GM12878 (cell line): ENCODE measurements around the gene ATP6V0A1. TPM values are rescaled to one million over a fixed set of nuclear protein-coding genes. Genes with fewer than 3 reads are reported as not detected.
A peak's percentile ranks its signal among the peaks of the same experiment; 100 is the strongest.

Experiments
- ATAC-seq: fragments of 200-7000 bp; cut with Tn5 transposase; 3 replicates; pipeline ENCODE4 v1.9.1; 2020; ENCODE audit warnings: mild to moderate bottlenecking, moderate library complexity
- BruUV-seq: library from RNA; stranded (reverse); fragments of 400-500 nt; replicated peaks from 2 replicates; lab custom pipeline; 2021; lab: Mats Ljungman, UMichigan
- CTCF ChIA-PET: fragments of 300-600 bp; sonication (Branson Sonifier 250); formaldehyde crosslinking; extraction: SDS; loops from one replicate; lab custom pipeline; 2021; ENCODE audit warnings: inconsistent platforms; lab: Yijun Ruan, JAX
- POLR2A ChIA-PET: fragments of 350-600 bp; formaldehyde crosslinking; extraction: SDS; loops from one replicate; lab custom pipeline; 2021; ENCODE audit warnings: inconsistent platforms; lab: Charles Lee
- RAD21 ChIA-PET: fragments of 300-600 bp; sonication (Branson Sonifier 250); formaldehyde crosslinking; loops from one replicate; lab custom pipeline; 2023; ENCODE audit warnings: antibody characterized with exemption; ENCODE audit not compliant: unreplicated experiment; lab: Charles Lee
- SMC1A ChIA-PET: fragments of 300-600 bp; sonication (Branson Sonifier 250); formaldehyde crosslinking; loops from one replicate; lab custom pipeline; 2023; ENCODE audit not compliant: unreplicated experiment, uncharacterized antibody; lab: Charles Lee
- DNase-seq: peaks from one replicate; pipeline ENCODE4 v3.0.0-alpha.2; 2011; ENCODE audit warnings: low read depth, low spot score
- FAIRE-seq: peaks from 3 replicates; lab custom pipeline; 2011; peaks lifted over from hg19 to GRCh38; lab: Jason Lieb, UNC
- H2AFZ ChIP-seq: 2 replicates; pipeline ENCODE4 v1.6.0; 2011; ENCODE audit warnings: low read depth, low read length, control low read depth; ENCODE audit not compliant: control insufficient read depth
- H3K27ac ChIP-seq: 2 replicates; pipeline ENCODE4 v1.5.1; 2011; ENCODE audit warnings: control low read depth; ENCODE audit not compliant: control insufficient read depth, insufficient read depth
- H3K27me3 ChIP-seq, 2 experiments: replicated peaks in 1 of 2; 2 replicates each; pipeline versions ENCODE4 v1.6.0 to v1.6.1; 2011; ENCODE audit warnings: low read length in 1 of 2; ENCODE audit not compliant: control insufficient read depth in 2 of 2, insufficient read depth in 2 of 2
- H3K36me3 ChIP-seq, 2 experiments: 2 replicates each; pipeline ENCODE4 v1.5.1; 2011; ENCODE audit warnings: low read length in 1 of 2; ENCODE audit not compliant: control insufficient read depth in 2 of 2, insufficient read depth in 2 of 2
- H3K4me1 ChIP-seq: 2 replicates; pipeline ENCODE4 v1.6.1; 2011; ENCODE audit warnings: mild to moderate bottlenecking, low read length, moderate library complexity, mixed read lengths; ENCODE audit not compliant: control insufficient read depth, insufficient read depth
- H3K4me2 ChIP-seq: 2 replicates; pipeline ENCODE4 v1.6.0; 2011; ENCODE audit warnings: control low read depth; ENCODE audit not compliant: control insufficient read depth, insufficient read depth
- H3K4me3 ChIP-seq: fragments of 200-600 bp; sonication (generic); 2 replicates; pipeline ENCODE4 v1.5.1; 2016
- H3K79me2 ChIP-seq: 2 replicates; pipeline ENCODE4 v1.6.0; 2011; ENCODE audit warnings: low read length; ENCODE audit not compliant: control insufficient read depth, insufficient read depth
- H3K9ac ChIP-seq: 2 replicates; pipeline ENCODE4 v1.8.0; 2011; ENCODE audit warnings: low read length, control low read depth, mixed read lengths; ENCODE audit not compliant: control insufficient read depth, insufficient read depth
- H3K9me3 ChIP-seq: replicated peaks from 3 replicates; pipeline ENCODE4 v1.5.1; 2011; ENCODE audit warnings: mild to moderate bottlenecking, low read length; ENCODE audit not compliant: control insufficient read depth, insufficient read depth
- H4K20me1 ChIP-seq: 2 replicates; pipeline ENCODE4 v1.6.0; 2011; ENCODE audit not compliant: control insufficient read depth, insufficient read depth
- EED ChIP-seq: sonication (generic); IDR thresholded peaks from 2 replicates; pipeline ENCODE4 v1.6.1; 2016; ENCODE audit warnings: antibody characterized with exemption, low read depth
- KLF5 ChIP-seq: fragments of 450-650 bp; IDR thresholded peaks from 2 replicates; pipeline ENCODE4 v1.6.1; 2014; ENCODE audit warnings: mild to moderate bottlenecking; ENCODE audit not compliant: partially characterized antibody
- NFYB ChIP-seq: IDR thresholded peaks from 2 replicates; pipeline ENCODE4 v1.6.1; 2011; ENCODE audit warnings: low read depth, mild to moderate bottlenecking, low read length, improper control_type of control experiment, moderate library complexity; ENCODE audit not compliant: insufficient read depth
- RB1 ChIP-seq: fragments of 450-650 bp; formaldehyde crosslinking; IDR thresholded peaks from 2 replicates; pipeline ENCODE4 v1.6.1; 2017; ENCODE audit warnings: mild to moderate bottlenecking, borderline replicate concordance
- SIX5 ChIP-seq: IDR thresholded peaks from 2 replicates; pipeline ENCODE4 v1.6.1; 2011; ENCODE audit warnings: mild to moderate bottlenecking, low read depth, low read length, moderate library complexity; ENCODE audit not compliant: severe bottlenecking
- SMARCA5 ChIP-seq: fragments of 450-650 bp; IDR thresholded peaks from 2 replicates; pipeline ENCODE4 v1.6.1; 2017; ENCODE audit warnings: mild to moderate bottlenecking
- ZNF384 ChIP-seq: IDR thresholded peaks from 2 replicates; pipeline ENCODE4 v1.6.1; 2012; ENCODE audit warnings: low read depth, mild to moderate bottlenecking, low read length, improper control_type of control experiment, borderline replicate concordance
- WGBS: methylation state at CpG from one replicate; pipeline ENCODE4 v1.1.6; 2016; ENCODE audit warnings: low lambda C conversion rate; ENCODE audit not compliant: insufficient replicate concordance, insufficient coverage; ENCODE audit errors: missing lambda C conversion rate; 5-methylcytosine and 5-hydroxymethylcytosine counted together
- in situ Hi-C: fragments of 300-500 bp; cut with MboI; formaldehyde crosslinking; loops from 9 replicates; pipeline ENCODE4 v1.14.3; 2018; ENCODE audit warnings: mixed read lengths
- intact Hi-C: fragments of 100-400 bp; cut with micrococcal nuclease; formaldehyde crosslinking; loops from one replicate; pipeline ENCODE4 v1.14.2; 2022; ENCODE audit not compliant: unreplicated experiment
- polyA plus RNA-seq, 11 experiments: library from polyadenylated mRNA; depleted of rRNA in 4 of 11; unstranded in 6 of 11; stranded (reverse) in 5 of 11; fragments of >200 nt; fragmentation: Nextera tagmentation in 4 of 11; fragmentation: Illumina TruSeq in 1 of 11; extraction: Ambion mirVana in 4 of 11; extraction: Trizol in 1 of 11; gene quantifications; 1 replicate in 1 of 11; 2 replicates in 10 of 11; pipeline versions ENCODE4 v1.2.1 to v1.2.3, GENCODE V29; 2011 to 2016; ENCODE audit warnings: inconsistent platforms in 2 of 11, missing spikeins in 2 of 11, low read depth in 1 of 11
- total RNA-seq, 4 experiments: library from RNA; depleted of rRNA in 3 of 4; stranded (reverse); fragments of >200 nt in 3 of 4; fragmentation: Illumina TruSeq in 1 of 4; extraction: Trizol in 1 of 4; gene quantifications; 2 replicates each; pipeline versions ENCODE4 v1.2.1 to v1.2.3, GENCODE V29; 2013 to 2021
- TF ChIP-seq, protein P1 (sequence below): IDR thresholded peaks from 2 replicates; pipeline ENCODE4 v1.6.1; 2012; ENCODE audit warnings: improper control_type of control experiment, low read depth, low read length; ENCODE audit not compliant: insufficient replicate concordance

ATP6V0A1 gene
- total and polyA plus RNA-seq, 10 of the 15 experiments (the other 5 are each of a cell fraction or from before 2014, with no cell fraction given): 3.0 to 76.6 (median 30.9) TPM

DNA sequence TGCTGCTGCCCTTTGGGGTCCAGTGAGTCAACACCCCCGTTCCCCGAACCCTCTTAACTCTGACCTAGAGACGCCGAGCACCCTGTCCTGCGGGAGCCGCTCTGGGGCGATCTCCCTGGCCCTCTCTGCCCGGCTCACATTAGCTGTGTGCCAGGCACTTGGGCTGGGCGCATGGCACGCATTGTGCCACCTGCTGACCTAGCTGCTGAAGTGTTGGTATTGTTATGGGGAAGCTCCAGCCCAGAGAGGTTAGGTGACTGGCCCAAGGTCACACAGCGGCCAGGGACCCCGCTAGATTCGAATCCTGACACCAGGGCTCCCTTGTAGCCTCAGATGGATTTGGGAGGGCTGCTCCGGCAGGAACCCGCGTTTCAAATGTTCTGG is 95.2 kb downstream of the ATP6V0A1 start:
- TF ChIP-seq EED (0 out of 2 replicates have a peak, but pooled peaks have one; percentile 5), SMARCA5 (peak; percentile 78), ZNF384 (no peak)
- TF ChIP-seq, all 136 proteins: peak for 2
- FAIRE-seq (no peak), DNase-seq (no peak), ATAC-seq (peak; percentile 44)
- Histone ChIP-seq H3K9ac (peak overlapping the region; percentile 75), H3K27ac (peak overlapping the region; percentile 81), H2AFZ (no peak overlapping the region), H3K79me2 (peaks cover 16% of the 10 kb centered on the region), H3K27me3 (no peaks in the 10 kb centered on the region), H3K4me2 (peak overlapping the region; percentile 89), H3K4me1 (peaks cover 5% of the 10 kb centered on the region), H3K36me3 (no peaks in the 10 kb centered on the region; a peak in 1 of 4 replicates), H3K9me3 (no peaks in the 10 kb centered on the region), H3K4me3 (peak overlapping the region; percentile 94), H4K20me1 (no peaks in the 10 kb centered on the region)
- intact Hi-C loops (no loop called here), in situ Hi-C loops (no loop called here)
- WGBS: 45% methylated on average over 16 of the region's 16 CpGs
- BruUV-seq: no TSS peak
- ChIA-PET CTCF (interaction anchor here (1.0 to 1.8 kb wide), 7 partner anchors 13 to 127 kb away, joined by 3 to 7 read pairs (median 5); partner anchors contain the start of genes NAGLU and PSMC3IP), SMC1A (interaction anchor here (1.3 kb wide), 1 partner anchor 210 kb away, joined by 3 read pairs; no protein-coding TSS in a partner anchor), RAD21 (interaction anchor here (0.7 to 2.0 kb wide), 7 partner anchors 14 to 210 kb away, joined by 3 to 6 read pairs (median 4); no protein-coding TSS in a partner anchor), POLR2A (interaction anchor here (1.0 to 1.7 kb wide), 5 partner anchors 12 to 814 kb away, joined by 3 to 13 read pairs (median 3); partner anchors contain the start of genes NAGLU and VPS25)

DNA sequence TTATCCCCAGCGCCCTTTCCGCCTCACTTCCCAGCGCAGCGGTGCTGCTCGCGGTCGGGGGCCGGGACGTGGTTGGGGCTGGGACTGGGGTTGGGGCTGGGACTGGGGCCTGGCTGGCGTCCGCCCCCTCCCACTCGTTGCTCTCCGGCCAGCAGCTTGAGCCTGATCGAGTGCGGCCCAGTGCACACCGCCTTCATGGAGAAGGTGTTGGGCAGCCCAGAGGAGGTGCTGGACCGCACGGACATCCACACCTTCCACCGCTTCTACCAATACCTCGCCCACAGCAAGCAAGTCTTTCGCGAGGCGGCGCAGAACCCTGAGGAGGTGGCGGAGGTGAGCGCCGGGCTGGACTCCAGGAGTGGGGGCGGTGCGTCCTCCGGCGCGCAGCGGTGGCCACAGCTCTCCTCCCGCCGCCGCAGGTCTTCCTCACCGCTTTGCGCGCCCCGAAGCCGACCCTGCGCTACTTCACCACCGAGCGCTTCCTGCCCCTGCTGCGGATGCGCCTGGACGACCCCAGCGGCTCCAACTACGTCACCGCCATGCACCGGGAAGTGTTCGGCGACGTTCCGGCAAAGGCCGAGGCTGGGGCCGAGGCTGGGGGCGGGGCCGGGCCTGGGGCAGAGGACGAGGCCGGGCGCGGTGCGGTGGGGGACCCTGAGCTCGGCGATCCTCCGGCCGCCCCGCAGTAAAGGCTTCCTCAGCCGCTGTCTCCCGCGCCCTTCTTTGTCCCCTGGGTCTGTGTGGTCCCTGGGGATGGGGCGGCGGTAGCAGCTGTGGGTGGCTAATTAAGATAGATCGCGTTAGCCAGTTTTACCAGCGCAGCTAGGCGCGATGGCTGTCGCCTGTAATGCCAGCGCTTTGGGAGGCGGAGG is 95.8 kb downstream of the ATP6V0A1 start:
- Histone ChIP-seq H3K27me3 (no peaks in the 10 kb centered on the region), H3K27ac (peak overlapping the region; percentile 81), H3K36me3 (no peaks in the 10 kb centered on the region; a peak in 1 of 4 replicates), H2AFZ (peak overlapping the region; percentile 86), H3K9me3 (no peaks in the 10 kb centered on the region), H3K4me2 (peak overlapping the region; percentile 89), H3K4me1 (no peaks in the 10 kb centered on the region; the same call in 1 of the 2 replicates), H4K20me1 (no peaks in the 10 kb centered on the region), H3K4me3 (peak overlapping the region; percentile 94), H3K79me2 (peaks cover 16% of the 10 kb centered on the region), H3K9ac (peak overlapping the region; percentile 75)
- ChIA-PET RAD21 (interaction anchor here (0.6 to 2.0 kb wide), 12 partner anchors 10 to 443 kb away, joined by 3 to 6 read pairs (median 3); partner anchors contain the start of gene RPL27), SMC1A (interaction anchor here (0.9 to 1.3 kb wide), 3 partner anchors 19 to 209 kb away, joined by 3 read pairs; partner anchors contain the start of gene NAGLU), POLR2A (interaction anchor here (0.6 to 1.7 kb wide), 12 partner anchors 13 to 814 kb away, joined by 3 to 13 read pairs (median 3); partner anchors contain the start of genes NAGLU and VPS25), CTCF (interaction anchor here (1.0 to 1.8 kb wide), 9 partner anchors 12 to 209 kb away, joined by 3 to 7 read pairs (median 5); partner anchors contain the start of genes MLX and PSMC3IP)
- in situ Hi-C loops: no loop called here
- intact Hi-C loops: no loop called here
- BruUV-seq: TSS peak; percentile 82
- FAIRE-seq: peak; percentile 94
- peak; percentile 94 for ATAC-seq
- WGBS: under 1% methylated on average over 74 of the region's 82 CpGs
- no peak for DNase-seq
- TF ChIP-seq, protein P1, sequence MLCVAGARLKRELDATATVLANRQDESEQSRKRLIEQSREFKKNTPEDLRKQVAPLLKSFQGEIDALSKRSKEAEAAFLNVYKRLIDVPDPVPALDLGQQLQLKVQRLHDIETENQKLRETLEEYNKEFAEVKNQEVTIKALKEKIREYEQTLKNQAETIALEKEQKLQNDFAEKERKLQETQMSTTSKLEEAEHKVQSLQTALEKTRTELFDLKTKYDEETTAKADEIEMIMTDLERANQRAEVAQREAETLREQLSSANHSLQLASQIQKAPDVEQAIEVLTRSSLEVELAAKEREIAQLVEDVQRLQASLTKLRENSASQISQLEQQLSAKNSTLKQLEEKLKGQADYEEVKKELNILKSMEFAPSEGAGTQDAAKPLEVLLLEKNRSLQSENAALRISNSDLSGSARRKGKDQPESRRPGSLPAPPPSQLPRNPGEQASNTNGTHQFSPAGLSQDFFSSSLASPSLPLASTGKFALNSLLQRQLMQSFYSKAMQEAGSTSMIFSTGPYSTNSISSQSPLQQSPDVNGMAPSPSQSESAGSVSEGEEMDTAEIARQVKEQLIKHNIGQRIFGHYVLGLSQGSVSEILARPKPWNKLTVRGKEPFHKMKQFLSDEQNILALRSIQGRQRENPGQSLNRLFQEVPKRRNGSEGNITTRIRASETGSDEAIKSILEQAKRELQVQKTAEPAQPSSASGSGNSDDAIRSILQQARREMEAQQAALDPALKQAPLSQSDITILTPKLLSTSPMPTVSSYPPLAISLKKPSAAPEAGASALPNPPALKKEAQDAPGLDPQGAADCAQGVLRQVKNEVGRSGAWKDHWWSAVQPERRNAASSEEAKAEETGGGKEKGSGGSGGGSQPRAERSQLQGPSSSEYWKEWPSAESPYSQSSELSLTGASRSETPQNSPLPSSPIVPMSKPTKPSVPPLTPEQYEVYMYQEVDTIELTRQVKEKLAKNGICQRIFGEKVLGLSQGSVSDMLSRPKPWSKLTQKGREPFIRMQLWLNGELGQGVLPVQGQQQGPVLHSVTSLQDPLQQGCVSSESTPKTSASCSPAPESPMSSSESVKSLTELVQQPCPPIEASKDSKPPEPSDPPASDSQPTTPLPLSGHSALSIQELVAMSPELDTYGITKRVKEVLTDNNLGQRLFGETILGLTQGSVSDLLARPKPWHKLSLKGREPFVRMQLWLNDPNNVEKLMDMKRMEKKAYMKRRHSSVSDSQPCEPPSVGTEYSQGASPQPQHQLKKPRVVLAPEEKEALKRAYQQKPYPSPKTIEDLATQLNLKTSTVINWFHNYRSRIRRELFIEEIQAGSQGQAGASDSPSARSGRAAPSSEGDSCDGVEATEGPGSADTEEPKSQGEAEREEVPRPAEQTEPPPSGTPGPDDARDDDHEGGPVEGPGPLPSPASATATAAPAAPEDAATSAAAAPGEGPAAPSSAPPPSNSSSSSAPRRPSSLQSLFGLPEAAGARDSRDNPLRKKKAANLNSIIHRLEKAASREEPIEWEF: no peak
- peak; percentile 47; the same call in 1 of the 2 replicates for TF ChIP-seq RB1
- no peak for TF ChIP-seq SIX5
- peak; percentile 59 for TF ChIP-seq KLF5
- no peak for TF ChIP-seq NFYB
